ENCODE results near the gene SLC7A6OS. TPM values are rescaled to one million over a fixed set of nuclear protein-coding genes. Genes with fewer than 3 reads are reported as not detected.
A peak's percentile ranks its signal among the peaks of the same experiment; 100 is the strongest.

The SLC7A6OS gene
- total RNA-seq, 2 experiments from 2014 or later: 28.6 to 33.4 TPM

DNA sequence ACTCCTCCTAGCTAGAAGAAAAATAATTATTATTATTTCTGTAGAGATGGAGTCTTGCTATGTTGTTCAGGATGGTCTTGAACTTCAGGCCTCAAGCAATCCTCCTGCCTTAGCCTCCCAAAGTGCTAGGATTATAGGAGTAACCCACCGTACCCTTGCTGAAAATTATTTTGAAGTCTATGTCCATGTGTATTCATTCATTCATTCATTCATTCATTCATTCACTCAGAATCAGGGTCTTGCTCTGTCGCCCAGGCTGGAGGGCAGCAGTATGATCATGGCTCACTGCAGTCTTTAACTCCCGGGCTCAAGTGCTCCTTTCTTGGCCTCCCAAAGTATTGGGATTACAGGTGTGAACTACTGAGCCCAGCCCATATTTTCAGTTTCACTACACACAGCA lies 4.1 kb downstream of the SLC7A6OS start:
- ChIA-PET POLR2A (interaction anchor here (1.1 kb wide), 1 partner anchor 15 kb away, joined by 3 read pairs; no protein-coding TSS in a partner anchor), CTCF (ENCODE audit: unreplicated experiment) (no interaction called here)
- H3K36me3 ChIP-seq (ENCODE audit: insufficient read depth, low read length): peaks cover 78% of the 10 kb centered on the region
- no peak for TF ChIP-seq EZH2phosphoT487 (IDR thresholded peaks at IDR 0.05; ENCODE audit: borderline replicate concordance, low read depth, low read length)
- peaks cover 48% of the 10 kb centered on the region for H3K79me2 ChIP-seq (ENCODE audit: insufficient read depth, low read depth, low read length)
- peaks cover 13% of the 10 kb centered on the region for H3K4me1 ChIP-seq (ENCODE audit: insufficient read depth, low read length, poor library complexity, severe bottlenecking)
- no peaks in the 10 kb centered on the region for H3K9me3 ChIP-seq (ENCODE audit: low read length)
- no peak overlapping the region for H3K27ac ChIP-seq (ENCODE audit: low read depth, low read length, poor library complexity, severe bottlenecking)
- no peak for DNase-seq (ENCODE audit: low spot score)
- no peak overlapping the region for H2AFZ ChIP-seq (ENCODE audit: low read length)
- BruUV-seq (replicated peaks): no TSS peak
- no peak overlapping the region for H3K4me3 ChIP-seq (ENCODE audit: low read depth, low read length, poor library complexity, severe bottlenecking)
- no peak overlapping the region for H3K4me2 ChIP-seq (ENCODE audit: low read length)
- no peaks in the 10 kb centered on the region for H3K9me2 ChIP-seq (ENCODE audit: insufficient read depth, low read length)
- peaks cover 5% of the 10 kb centered on the region for H4K20me1 ChIP-seq (ENCODE audit: insufficient read depth, low read length)
- intact Hi-C loops (cut with micrococcal nuclease; ENCODE audit: unreplicated experiment): no loop called here

GRCh38 chr16:68300734-68301459 lies 9.8 kb downstream of the SLC7A6OS start:
- no peak overlapping the region for H3K4me2 ChIP-seq (ENCODE audit: low read length)
- intact Hi-C loops (cut with micrococcal nuclease; ENCODE audit: unreplicated experiment): no loop called here
- peaks cover 99% of the 10 kb centered on the region for H3K36me3 ChIP-seq (ENCODE audit: insufficient read depth, low read length)
- no peak for TF ChIP-seq EZH2phosphoT487 (IDR thresholded peaks at IDR 0.05; ENCODE audit: borderline replicate concordance, low read depth, low read length)
- TF ChIP-seq CTCF (conservative IDR thresholded peaks at IDR 0.05; ENCODE audit: low read length): no peak
- H3K4me3 ChIP-seq (ENCODE audit: low read depth, low read length, poor library complexity, severe bottlenecking): no peak overlapping the region
- CTCF ChIA-PET (ENCODE audit: unreplicated experiment): no interaction called here
- no peaks in the 10 kb centered on the region for H3K9me3 ChIP-seq (ENCODE audit: low read length)
- H4K20me1 ChIP-seq (ENCODE audit: insufficient read depth, low read length): peaks cover 6% of the 10 kb centered on the region; the same call in 1 of the 2 replicates
- no peak for DNase-seq (ENCODE audit: low spot score)
- no peaks in the 10 kb centered on the region for H3K9me2 ChIP-seq (ENCODE audit: insufficient read depth, low read length)
- POLR2A ChIA-PET: interaction anchor here (0.6 to 4.4 kb wide), 4 partner anchors 10 to 25 kb away, joined by 3 to 16 read pairs (median 4); partner anchors contain the start of genes PRMT7 and SLC7A6OS
- no peak overlapping the region for H2AFZ ChIP-seq (ENCODE audit: low read length)
- BruUV-seq (replicated peaks): no TSS peak
- no peaks in the 10 kb centered on the region for H3K79me2 ChIP-seq (ENCODE audit: insufficient read depth, low read depth, low read length)
- no peak overlapping the region for H3K27ac ChIP-seq (ENCODE audit: low read depth, low read length, poor library complexity, severe bottlenecking)
- H3K4me1 ChIP-seq (ENCODE audit: insufficient read depth, low read length, poor library complexity, severe bottlenecking): no peaks in the 10 kb centered on the region

GRCh38 chr16:68299571-68300453 lies 10.9 kb downstream of the SLC7A6OS start:
- POLR2A ChIA-PET: interaction anchor here (0.6 to 4.4 kb wide), 6 partner anchors 10 to 39 kb away, joined by 3 to 16 read pairs (median 4); no protein-coding TSS in a partner anchor
- Histone ChIP-seq H3K4me1 (ENCODE audit: insufficient read depth, low read length, poor library complexity, severe bottlenecking) (no peaks in the 10 kb centered on the region), H3K4me2 (ENCODE audit: low read length) (no peak overlapping the region), H3K27ac (ENCODE audit: low read depth, low read length, poor library complexity, severe bottlenecking) (no peak overlapping the region), H2AFZ (ENCODE audit: low read length) (no peak overlapping the region), H3K4me3 (ENCODE audit: low read depth, low read length, poor library complexity, severe bottlenecking) (no peak overlapping the region), H4K20me1 (ENCODE audit: insufficient read depth, low read length) (peaks cover 6% of the 10 kb centered on the region; the same call in 1 of the 2 replicates), H3K9me3 (ENCODE audit: low read length) (no peaks in the 10 kb centered on the region), H3K36me3 (ENCODE audit: insufficient read depth, low read length) (peaks cover 99% of the 10 kb centered on the region), H3K79me2 (ENCODE audit: insufficient read depth, low read depth, low read length) (no peaks in the 10 kb centered on the region), H3K9me2 (ENCODE audit: insufficient read depth, low read length) (no peaks in the 10 kb centered on the region)
- TSS peak; percentile 40 for BruUV-seq (replicated peaks)
- no peak for DNase-seq (ENCODE audit: low spot score)
- TF ChIP-seq CTCF (conservative IDR thresholded peaks at IDR 0.05; ENCODE audit: low read length) (no peak), EZH2phosphoT487 (IDR thresholded peaks at IDR 0.05; ENCODE audit: borderline replicate concordance, low read depth, low read length) (no peak)
- CTCF ChIA-PET (ENCODE audit: unreplicated experiment): interaction anchor here (1.1 kb wide), 1 partner anchor 14 kb away, joined by 3 read pairs; no protein-coding TSS in a partner anchor
- intact Hi-C loops (cut with micrococcal nuclease; ENCODE audit: unreplicated experiment): no loop called here

Data from OCI-LY7 (cell line).